HG03039 (cell line): ENCODE data around the gene TRIM60.
"Not testable (repeated sequence)": the region's sequence is repeated elsewhere in the genome, so short reads cannot be mapped to it uniquely, and the experiment has no call there.

ENCODE experiments used
- ATAC-seq: cut with Tn5 transposase; IDR thresholded peaks from one replicate; pipeline ENCODE4 v1.9.1; 2021; ENCODE audit warnings: mild to moderate bottlenecking, moderate library complexity; ENCODE audit not compliant: unreplicated experiment

TRIM60 gene

GRCh38 chr4:165031436-165032211, at the start of gene TRIM60:
TRIM60 (plus strand) TSS chr4:165031999; CDS start chr4:165040073, 8,074 bp downstream.
- no peak for ATAC-seq

GRCh38 chr4:164989471-164989870, 42.3 kb upstream of the TRIM60 start:
- ATAC-seq: no peak

- ATAC-seq: not testable (repeated sequence)
These were observed 41.0 kb upstream of the TRIM60 start for GRCh38 chr4:164990786-164991185.

- not testable (repeated sequence) for ATAC-seq
These were observed 35.7 kb upstream of the TRIM60 start for GRCh38 chr4:164996123-164996522.

GRCh38 chr4:164997324-164997723, 34.5 kb upstream of the TRIM60 start:
- ATAC-seq: no peak

- no peak for ATAC-seq
These were observed 33.9 kb upstream of the TRIM60 start for GRCh38 chr4:164997941-164998340.

- not testable (repeated sequence) for ATAC-seq
These were observed 33.2 kb upstream of the TRIM60 start for GRCh38 chr4:164998526-164999080.

GRCh38 chr4:165001957-165002356, 29.8 kb upstream of the TRIM60 start:
- not testable (repeated sequence) for ATAC-seq

GRCh38 chr4:165005352-165005925, 26.4 kb upstream of the TRIM60 start:
- no peak for ATAC-seq

- ATAC-seq: no peak
These were observed 25.3 kb upstream of the TRIM60 start for GRCh38 chr4:165006456-165006855.

- no peak for ATAC-seq
These were observed 24.9 kb upstream of the TRIM60 start for GRCh38 chr4:165006886-165007285.

- ATAC-seq: no peak
These were observed 22.1 kb upstream of the TRIM60 start for GRCh38 chr4:165009493-165010227.

- no peak for ATAC-seq
These were observed 21.3 kb upstream of the TRIM60 start for GRCh38 chr4:165010487-165010886.

GRCh38 chr4:165010991-165011390, 20.8 kb upstream of the TRIM60 start:
- no peak for ATAC-seq

GRCh38 chr4:165011403-165011802, 20.4 kb upstream of the TRIM60 start:
- no peak for ATAC-seq

- ATAC-seq: no peak
These were observed 18.1 kb upstream of the TRIM60 start for GRCh38 chr4:165013691-165014090.

GRCh38 chr4:165016971-165017370, 14.8 kb upstream of the TRIM60 start:
- no peak for ATAC-seq

GRCh38 chr4:165019995-165020394, 11.8 kb upstream of the TRIM60 start:
- ATAC-seq: not testable (repeated sequence)

- not testable (repeated sequence) for ATAC-seq
These were observed 6.0 kb upstream of the TRIM60 start for GRCh38 chr4:165025782-165026181.

GRCh38 chr4:165027762-165028402, 3.9 kb upstream of the TRIM60 start:
- no peak for ATAC-seq

GRCh38 chr4:165048170-165048569, 16.4 kb downstream of the TRIM60 start:
- ATAC-seq: no peak
